ENCODE measurements around the gene EPO.

DNA sequence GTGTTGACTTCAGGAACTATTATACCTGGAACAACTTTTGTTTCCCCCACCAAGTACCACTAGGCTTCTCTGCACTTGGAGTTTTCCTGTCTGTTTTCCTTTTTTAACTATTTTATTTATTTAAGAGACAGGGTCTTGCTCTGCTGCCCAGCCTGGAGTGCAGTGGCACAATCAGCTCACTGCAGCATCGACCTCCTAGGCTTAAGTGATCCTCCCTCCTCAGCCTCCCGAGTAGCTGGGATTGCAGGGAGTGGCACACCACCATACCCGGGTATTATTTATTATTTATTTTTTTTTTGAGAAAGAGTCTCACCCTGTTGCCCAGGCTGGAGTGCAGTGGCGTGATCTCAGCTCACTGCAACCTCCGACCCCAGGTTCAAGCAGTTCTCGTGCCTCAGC lies 24.1 kb upstream of the EPO start:
- TF ChIP-seq, protein P1, sequence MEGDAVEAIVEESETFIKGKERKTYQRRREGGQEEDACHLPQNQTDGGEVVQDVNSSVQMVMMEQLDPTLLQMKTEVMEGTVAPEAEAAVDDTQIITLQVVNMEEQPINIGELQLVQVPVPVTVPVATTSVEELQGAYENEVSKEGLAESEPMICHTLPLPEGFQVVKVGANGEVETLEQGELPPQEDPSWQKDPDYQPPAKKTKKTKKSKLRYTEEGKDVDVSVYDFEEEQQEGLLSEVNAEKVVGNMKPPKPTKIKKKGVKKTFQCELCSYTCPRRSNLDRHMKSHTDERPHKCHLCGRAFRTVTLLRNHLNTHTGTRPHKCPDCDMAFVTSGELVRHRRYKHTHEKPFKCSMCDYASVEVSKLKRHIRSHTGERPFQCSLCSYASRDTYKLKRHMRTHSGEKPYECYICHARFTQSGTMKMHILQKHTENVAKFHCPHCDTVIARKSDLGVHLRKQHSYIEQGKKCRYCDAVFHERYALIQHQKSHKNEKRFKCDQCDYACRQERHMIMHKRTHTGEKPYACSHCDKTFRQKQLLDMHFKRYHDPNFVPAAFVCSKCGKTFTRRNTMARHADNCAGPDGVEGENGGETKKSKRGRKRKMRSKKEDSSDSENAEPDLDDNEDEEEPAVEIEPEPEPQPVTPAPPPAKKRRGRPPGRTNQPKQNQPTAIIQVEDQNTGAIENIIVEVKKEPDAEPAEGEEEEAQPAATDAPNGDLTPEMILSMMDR (IDR thresholded peaks at IDR 0.05) = no peak
- no peak for TF ChIP-seq POLR2A (IDR thresholded peaks at IDR 0.05)
